Measurements from ENCODE around the gene PPP4C. TPM values are rescaled to one million over a fixed set of nuclear protein-coding genes. Genes with fewer than 3 reads are reported as not detected.
A peak's percentile ranks its signal among the peaks of the same experiment; 100 is the strongest.

PPP4C gene
- total RNA-seq, 1 donor = 154 TPM

GRCh38 chr16:30079480-30079879 is 3.7 kb downstream of the PPP4C start:
- TF ChIP-seq CTCF (IDR thresholded peaks at IDR 0.05; ENCODE audit: insufficient read depth, low read length) = no peak
- DNase-seq (ENCODE audit: low read depth) = no peak
- no peak overlapping the region for H3K4me3 ChIP-seq (ENCODE audit: low read depth, low read length)

GRCh38 chr16:30082545-30083090 is 6.8 kb downstream of the PPP4C start:
- H3K4me3 ChIP-seq (ENCODE audit: low read depth, low read length) = no peak overlapping the region
- no peak for TF ChIP-seq CTCF (IDR thresholded peaks at IDR 0.05; ENCODE audit: insufficient read depth, low read length)
- no peak for DNase-seq (ENCODE audit: low read depth)

GRCh38 chr16:30083216-30084055 is 7.6 kb downstream of the PPP4C start:
- no peak for DNase-seq (ENCODE audit: low read depth)
- no peak overlapping the region for H3K4me3 ChIP-seq (ENCODE audit: low read depth, low read length)
- TF ChIP-seq CTCF (IDR thresholded peaks at IDR 0.05; ENCODE audit: insufficient read depth, low read length) = no peak

- no peak for TF ChIP-seq CTCF (IDR thresholded peaks at IDR 0.05; ENCODE audit: insufficient read depth, low read length)
- H3K4me3 ChIP-seq (ENCODE audit: low read depth, low read length) = no peak overlapping the region
- DNase-seq (ENCODE audit: low read depth) = no peak
Measured at GRCh38 chr16:30084096-30084815, 8.5 kb downstream of the PPP4C start.

GRCh38 chr16:30084816-30085159 is 9.0 kb downstream of the PPP4C start:
- no peak for TF ChIP-seq CTCF (IDR thresholded peaks at IDR 0.05; ENCODE audit: insufficient read depth, low read length)
- DNase-seq (ENCODE audit: low read depth) = peak; percentile 67
- H3K4me3 ChIP-seq (ENCODE audit: low read depth, low read length) = no peak overlapping the region

GRCh38 chr16:30085247-30085646 is 9.5 kb downstream of the PPP4C start:
- DNase-seq (ENCODE audit: low read depth) = peak; percentile 46
- peak; percentile 6 for TF ChIP-seq CTCF (IDR thresholded peaks at IDR 0.05; ENCODE audit: insufficient read depth, low read length)
- no peak overlapping the region for H3K4me3 ChIP-seq (ENCODE audit: low read depth, low read length)

Measured in fibroblast of the aortic adventitia (primary cell).